ENCODE measurements around the gene GNG12. TPM values are rescaled to one million over a fixed set of nuclear protein-coding genes. Genes with fewer than 3 reads are reported as not detected.

Gene GNG12
- total and polyA plus RNA-seq, 2 donors (not counting 3 experiments of a cell fraction or from before 2014, with no cell fraction given) = 107 to 152 TPM

DNA sequence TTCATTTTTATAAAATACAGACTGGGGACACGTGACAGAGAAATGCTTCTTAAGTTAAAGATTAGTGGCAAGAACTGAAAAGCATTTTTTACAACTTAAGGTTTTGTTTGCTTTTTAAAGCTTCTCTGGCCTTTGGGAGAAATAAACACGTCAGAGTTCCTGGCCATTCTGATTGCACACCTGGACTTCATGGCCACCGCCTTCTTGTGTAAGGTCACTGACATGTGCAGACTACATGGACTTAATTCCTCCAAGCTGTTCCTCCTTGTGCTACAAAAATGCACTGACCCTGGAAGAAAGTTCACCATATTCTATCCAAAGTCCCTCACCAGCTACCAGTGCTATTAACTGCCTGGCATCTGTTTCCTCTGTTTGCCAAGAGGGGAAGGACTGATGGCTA lies 92.1 kb downstream of the GNG12 start:
- Histone ChIP-seq H4K20me1 (replicated peaks; ENCODE audit: control insufficient read depth, extremely low read depth, insufficient read depth, low read length) (no peaks in the 10 kb centered on the region), H3K9me3 (replicated peaks; ENCODE audit: control insufficient read depth, insufficient read depth, low read length) (no peaks in the 10 kb centered on the region), H3K27ac (ENCODE audit: insufficient read depth, low read depth, low read length) (no peak overlapping the region), H3K9ac (replicated peaks; ENCODE audit: extremely low read depth, insufficient read depth, low read length) (no peak overlapping the region), H3K4me3 (replicated peaks in 1 of 3; ENCODE audit: insufficient read depth in 1 of 3, low read depth in 1 of 3, low read length in 3 of 3) (no peak overlapping the region), H2AFZ (ENCODE audit: low read depth, low read length) (no peak overlapping the region), H3K36me3 (ENCODE audit: control insufficient read depth in 2 of 2, extremely low read depth in 1 of 2, insufficient read depth in 2 of 2, low read length in 2 of 2) (peaks cover 0 to 3% of the 10 kb centered on the region in 2 experiments), H3K4me1 (ENCODE audit: control insufficient read depth, extremely low read depth, insufficient read depth, low read length) (peaks cover 18% of the 10 kb centered on the region), H3K27me3 (ENCODE audit: control insufficient read depth in 2 of 2, insufficient read depth in 2 of 2, low read length in 2 of 2) (no peaks in the 10 kb centered on the region), H3K9me1 (replicated peaks; ENCODE audit: control insufficient read depth, extremely low read depth, insufficient read depth, low read length) (no peaks in the 10 kb centered on the region), H3K79me2 (ENCODE audit: control insufficient read depth, insufficient read depth, low read length) (peaks cover 31% of the 10 kb centered on the region), H3K4me2 (ENCODE audit: insufficient read depth, low read length) (no peak overlapping the region)
- FAIRE-seq = no peak
- ChIA-PET POLR2A (interaction anchor here (0.7 kb wide), 1 partner anchor 11 kb away, joined by 4 read pairs; no protein-coding TSS in a partner anchor), CTCF (interaction anchor here (1.0 to 3.0 kb wide), 5 partner anchors 18 to 206 kb away, joined by 3 to 17 read pairs (median 6); no protein-coding TSS in a partner anchor)
- intact Hi-C loops (cut with micrococcal nuclease) (no loop called here), dilution Hi-C loops (cut with MboI; ENCODE audit: extremely low pct_ligation_motif_present, low sequenced_read_pairs) (no loop called here)
- DNase-seq (ENCODE audit: low read depth, low spot score) = peak; percentile 37
- BruUV-seq (replicated peaks) = no TSS peak
- TF ChIP-seq GATA2 (IDR thresholded peaks at IDR 0.05; ENCODE audit: insufficient read depth, insufficient read length, low read depth, low read length) (no peak), EZH2 (IDR thresholded peaks at IDR 0.05; ENCODE audit: borderline replicate concordance, low read depth, low read length, severe bottlenecking) (no peak), POLR2AphosphoS5 (IDR thresholded peaks at IDR 0.05; ENCODE audit: insufficient read depth, low read depth, low read length) (no peak), POLR2A (IDR thresholded peaks at IDR 0.05; ENCODE audit: low read depth, low read length) (no peak), JUN (IDR thresholded peaks at IDR 0.05; ENCODE audit: borderline replicate concordance, insufficient read depth, insufficient read length, low read depth) (no peak), FOS (IDR thresholded peaks at IDR 0.05; ENCODE audit: borderline replicate concordance, insufficient read depth, low read length) (no peak), MYC (IDR thresholded peaks at IDR 0.05; ENCODE audit: low read depth, low read length) (no peak)
- TF ChIP-seq, protein P1, sequence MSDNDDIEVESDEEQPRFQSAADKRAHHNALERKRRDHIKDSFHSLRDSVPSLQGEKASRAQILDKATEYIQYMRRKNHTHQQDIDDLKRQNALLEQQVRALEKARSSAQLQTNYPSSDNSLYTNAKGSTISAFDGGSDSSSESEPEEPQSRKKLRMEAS (IDR thresholded peaks at IDR 0.05; ENCODE audit: insufficient read depth, insufficient read length) = no peak
- TF ChIP-seq, protein P2, sequence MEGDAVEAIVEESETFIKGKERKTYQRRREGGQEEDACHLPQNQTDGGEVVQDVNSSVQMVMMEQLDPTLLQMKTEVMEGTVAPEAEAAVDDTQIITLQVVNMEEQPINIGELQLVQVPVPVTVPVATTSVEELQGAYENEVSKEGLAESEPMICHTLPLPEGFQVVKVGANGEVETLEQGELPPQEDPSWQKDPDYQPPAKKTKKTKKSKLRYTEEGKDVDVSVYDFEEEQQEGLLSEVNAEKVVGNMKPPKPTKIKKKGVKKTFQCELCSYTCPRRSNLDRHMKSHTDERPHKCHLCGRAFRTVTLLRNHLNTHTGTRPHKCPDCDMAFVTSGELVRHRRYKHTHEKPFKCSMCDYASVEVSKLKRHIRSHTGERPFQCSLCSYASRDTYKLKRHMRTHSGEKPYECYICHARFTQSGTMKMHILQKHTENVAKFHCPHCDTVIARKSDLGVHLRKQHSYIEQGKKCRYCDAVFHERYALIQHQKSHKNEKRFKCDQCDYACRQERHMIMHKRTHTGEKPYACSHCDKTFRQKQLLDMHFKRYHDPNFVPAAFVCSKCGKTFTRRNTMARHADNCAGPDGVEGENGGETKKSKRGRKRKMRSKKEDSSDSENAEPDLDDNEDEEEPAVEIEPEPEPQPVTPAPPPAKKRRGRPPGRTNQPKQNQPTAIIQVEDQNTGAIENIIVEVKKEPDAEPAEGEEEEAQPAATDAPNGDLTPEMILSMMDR (IDR thresholded peaks at IDR 0.05; ENCODE audit: extremely low read depth in 1 of 2, insufficient read depth in 1 of 2, low read depth in 1 of 2, low read length in 2 of 2) = no peak
